ENCODE measurements around the gene DBNDD2. TPM values are rescaled to one million over a fixed set of nuclear protein-coding genes. Genes with fewer than 3 reads are reported as not detected.

The DBNDD2 gene
- total RNA-seq, 1 experiment from 2014 or later = 38.6 TPM

DNA sequence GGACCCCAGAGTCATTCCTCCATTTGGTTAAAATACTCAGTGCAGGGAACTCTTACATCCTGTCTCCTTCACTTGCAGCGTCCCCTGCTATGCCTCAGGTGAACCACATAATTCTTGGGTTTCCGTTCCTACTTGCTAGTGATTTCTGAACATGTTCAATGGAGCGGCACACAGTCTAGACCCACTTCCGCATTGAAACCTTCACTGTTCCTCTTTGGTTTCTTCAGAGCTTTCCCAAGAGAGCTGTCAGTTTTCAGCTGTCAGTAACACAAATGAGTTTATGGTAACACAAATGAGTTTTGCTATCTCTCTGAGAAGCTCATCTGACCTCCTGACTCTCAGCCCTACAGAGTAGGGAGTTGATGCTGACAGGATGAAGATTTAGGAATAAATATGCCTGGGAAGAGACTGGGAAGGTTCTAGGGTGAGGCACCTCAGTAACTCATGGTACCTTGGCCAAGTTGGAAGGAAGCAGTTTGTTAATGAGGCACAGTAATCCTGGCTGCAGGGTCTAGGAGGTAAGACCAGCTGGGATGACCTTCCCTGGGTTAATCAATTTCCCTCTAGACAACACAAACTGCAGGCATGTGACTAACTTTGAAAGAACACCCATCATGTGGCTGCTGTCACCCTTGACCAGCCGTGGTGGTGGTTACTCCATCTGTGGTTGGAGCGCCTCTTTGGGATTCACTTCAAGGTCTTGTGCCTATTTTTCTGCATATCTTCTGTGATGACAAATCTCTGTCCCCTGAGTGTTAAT lies 39.7 kb upstream of the DBNDD2 start:
- intact Hi-C loops (cut with micrococcal nuclease; ENCODE audit: unreplicated experiment) = no loop called here
- TF ChIP-seq, protein P1, sequence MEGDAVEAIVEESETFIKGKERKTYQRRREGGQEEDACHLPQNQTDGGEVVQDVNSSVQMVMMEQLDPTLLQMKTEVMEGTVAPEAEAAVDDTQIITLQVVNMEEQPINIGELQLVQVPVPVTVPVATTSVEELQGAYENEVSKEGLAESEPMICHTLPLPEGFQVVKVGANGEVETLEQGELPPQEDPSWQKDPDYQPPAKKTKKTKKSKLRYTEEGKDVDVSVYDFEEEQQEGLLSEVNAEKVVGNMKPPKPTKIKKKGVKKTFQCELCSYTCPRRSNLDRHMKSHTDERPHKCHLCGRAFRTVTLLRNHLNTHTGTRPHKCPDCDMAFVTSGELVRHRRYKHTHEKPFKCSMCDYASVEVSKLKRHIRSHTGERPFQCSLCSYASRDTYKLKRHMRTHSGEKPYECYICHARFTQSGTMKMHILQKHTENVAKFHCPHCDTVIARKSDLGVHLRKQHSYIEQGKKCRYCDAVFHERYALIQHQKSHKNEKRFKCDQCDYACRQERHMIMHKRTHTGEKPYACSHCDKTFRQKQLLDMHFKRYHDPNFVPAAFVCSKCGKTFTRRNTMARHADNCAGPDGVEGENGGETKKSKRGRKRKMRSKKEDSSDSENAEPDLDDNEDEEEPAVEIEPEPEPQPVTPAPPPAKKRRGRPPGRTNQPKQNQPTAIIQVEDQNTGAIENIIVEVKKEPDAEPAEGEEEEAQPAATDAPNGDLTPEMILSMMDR (conservative IDR thresholded peaks at IDR 0.05; ENCODE audit: low read depth, low read length) = no peak
- no peak for TF ChIP-seq EZH2 (IDR thresholded peaks at IDR 0.05; ENCODE audit: borderline replicate concordance, low read depth, low read length, poor library complexity, severe bottlenecking)
- ChIA-PET CTCF (no interaction called here), POLR2A (ENCODE audit: low non-redundant PET) (no interaction called here)
- no peak overlapping the region for H3K27ac ChIP-seq (ENCODE audit: low read depth, low read length, poor library complexity, severe bottlenecking)
- H3K27me3 ChIP-seq (replicated peaks; ENCODE audit: insufficient read depth, low read depth, low read length, poor library complexity) = no peaks in the 10 kb centered on the region
- no peaks in the 10 kb centered on the region for H3K9me3 ChIP-seq (ENCODE audit: low read depth, low read length, poor library complexity, severe bottlenecking)
- H3K4me3 ChIP-seq (ENCODE audit: low read depth, low read length, poor library complexity, severe bottlenecking) = no peak overlapping the region
- H3K36me3 ChIP-seq (ENCODE audit: insufficient read depth, low read length, poor library complexity, severe bottlenecking) = peaks cover 17% of the 10 kb centered on the region
- DNase-seq (ENCODE audit: low spot score) = no peak
- peaks cover 11% of the 10 kb centered on the region for H3K4me1 ChIP-seq (ENCODE audit: insufficient read depth, low read length, poor library complexity, severe bottlenecking)
- BruUV-seq (replicated peaks) = no TSS peak

DNA sequence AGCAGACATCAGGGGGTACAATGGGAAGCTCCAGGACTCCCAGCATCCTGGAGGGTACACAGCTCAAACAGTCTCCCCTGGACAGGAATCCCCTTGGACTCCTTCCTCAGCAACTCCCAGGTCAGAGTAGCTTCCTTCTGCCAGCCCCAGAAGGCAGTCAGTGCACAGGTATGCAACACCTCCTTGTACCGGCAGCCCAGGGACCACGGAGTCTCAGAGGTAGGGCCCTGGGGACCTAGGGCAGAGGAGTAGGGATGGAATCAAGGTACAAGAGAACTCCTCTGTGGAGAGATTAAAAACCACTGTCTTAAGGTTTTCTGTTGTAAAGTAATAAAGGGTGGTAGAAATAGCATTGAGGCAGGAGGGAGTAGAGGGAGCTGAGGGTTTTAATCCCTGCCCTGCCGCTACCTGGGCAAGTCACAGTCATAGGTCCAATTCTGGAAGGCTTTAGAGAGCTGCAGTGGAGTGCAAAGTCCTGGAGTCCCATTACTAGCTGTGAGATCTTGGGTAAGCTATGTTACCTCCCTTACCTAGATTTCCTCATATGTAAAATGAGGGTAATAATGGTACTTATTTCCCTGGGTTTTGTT lies 37.4 kb upstream of the DBNDD2 start:
- ChIA-PET CTCF (no interaction called here), POLR2A (ENCODE audit: low non-redundant PET) (no interaction called here)
- no peaks in the 10 kb centered on the region for H3K9me3 ChIP-seq (ENCODE audit: low read depth, low read length, poor library complexity, severe bottlenecking)
- intact Hi-C loops (cut with micrococcal nuclease; ENCODE audit: unreplicated experiment) = no loop called here
- H3K27ac ChIP-seq (ENCODE audit: low read depth, low read length, poor library complexity, severe bottlenecking) = no peak overlapping the region
- DNase-seq (ENCODE audit: low spot score) = no peak
- H3K36me3 ChIP-seq (ENCODE audit: insufficient read depth, low read length, poor library complexity, severe bottlenecking) = peaks cover 14% of the 10 kb centered on the region
- no peaks in the 10 kb centered on the region for H3K27me3 ChIP-seq (replicated peaks; ENCODE audit: insufficient read depth, low read depth, low read length, poor library complexity)
- H3K4me3 ChIP-seq (ENCODE audit: low read depth, low read length, poor library complexity, severe bottlenecking) = no peak overlapping the region
- H3K4me1 ChIP-seq (ENCODE audit: insufficient read depth, low read length, poor library complexity, severe bottlenecking) = no peaks in the 10 kb centered on the region
- no peak for TF ChIP-seq EZH2 (IDR thresholded peaks at IDR 0.05; ENCODE audit: borderline replicate concordance, low read depth, low read length, poor library complexity, severe bottlenecking)
- TF ChIP-seq, protein P1 (conservative IDR thresholded peaks at IDR 0.05; ENCODE audit: low read depth, low read length) = no peak
- no TSS peak for BruUV-seq (replicated peaks)

DNA sequence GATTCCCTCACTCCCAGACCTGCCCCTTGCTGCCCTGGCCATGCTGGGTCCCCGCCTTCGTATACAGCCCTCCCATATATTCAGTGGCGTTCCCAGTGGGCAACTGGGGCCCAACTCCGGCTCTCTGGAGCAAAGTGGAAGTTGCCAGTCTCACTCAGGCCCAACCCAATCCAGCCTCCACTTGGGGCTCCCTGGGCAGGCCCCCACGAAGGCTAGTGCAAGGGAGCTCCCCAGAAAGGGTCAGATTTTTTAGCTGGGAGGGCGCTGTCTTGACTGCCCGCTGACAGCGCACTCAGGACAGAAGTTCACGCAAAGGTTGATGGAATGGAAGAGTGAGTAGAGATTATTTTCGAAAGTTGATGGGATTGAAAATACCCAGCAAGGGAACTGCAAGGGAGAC lies 35.8 kb upstream of the DBNDD2 start:
- H3K36me3 ChIP-seq (ENCODE audit: insufficient read depth, low read length, poor library complexity, severe bottlenecking) = peaks cover 8% of the 10 kb centered on the region
- TF ChIP-seq, protein P1 (conservative IDR thresholded peaks at IDR 0.05; ENCODE audit: low read depth, low read length) = no peak
- TF ChIP-seq EZH2 (IDR thresholded peaks at IDR 0.05; ENCODE audit: borderline replicate concordance, low read depth, low read length, poor library complexity, severe bottlenecking) = no peak
- no peaks in the 10 kb centered on the region for H3K4me1 ChIP-seq (ENCODE audit: insufficient read depth, low read length, poor library complexity, severe bottlenecking)
- POLR2A ChIA-PET (ENCODE audit: low non-redundant PET) = no interaction called here
- DNase-seq (ENCODE audit: low spot score) = no peak
- H3K27me3 ChIP-seq (replicated peaks; ENCODE audit: insufficient read depth, low read depth, low read length, poor library complexity) = no peaks in the 10 kb centered on the region
- H3K27ac ChIP-seq (ENCODE audit: low read depth, low read length, poor library complexity, severe bottlenecking) = no peak overlapping the region
- CTCF ChIA-PET = interaction anchor here (0.6 to 3.9 kb wide), 4 partner anchors 9 to 113 kb away, joined by 3 to 63 read pairs (median 14); partner anchors contain the start of gene SYS1
- no peaks in the 10 kb centered on the region for H3K9me3 ChIP-seq (ENCODE audit: low read depth, low read length, poor library complexity, severe bottlenecking)
- intact Hi-C loops (cut with micrococcal nuclease; ENCODE audit: unreplicated experiment) = no loop called here
- no peak overlapping the region for H3K4me3 ChIP-seq (ENCODE audit: low read depth, low read length, poor library complexity, severe bottlenecking)
- BruUV-seq (replicated peaks) = no TSS peak
